ENCODE measurements around the gene TPP1.

TPP1 gene

GRCh38 chr11:6571434-6572008, 47.7 kb downstream of the TPP1 start:
- H3K27ac ChIP-seq (ENCODE audit: low read length) = no peak overlapping the region
- no peak overlapping the region for H3K4me3 ChIP-seq (ENCODE audit: low read length)
- H2AFZ ChIP-seq (ENCODE audit: low read length) = no peak overlapping the region
- no peaks in the 10 kb centered on the region for H3K9me3 ChIP-seq (replicated peaks; ENCODE audit: insufficient read depth, low read length)
- 0 out of 2 replicates have a peak, but pooled peaks cover 9% of the 10 kb centered on the region for H3K4me1 ChIP-seq (ENCODE audit: low read length)
- no peak overlapping the region for H3K9ac ChIP-seq (ENCODE audit: low read length)
- no peaks in the 10 kb centered on the region for H3F3A ChIP-seq (ENCODE audit: insufficient read depth, low read length)
- no peaks in the 10 kb centered on the region for H3K27me3 ChIP-seq (replicated peaks; ENCODE audit: insufficient read depth, low read length)
- no peak for TF ChIP-seq EZH2phosphoT487 (IDR thresholded peaks at IDR 0.05; ENCODE audit: low read length)
- no peak for TF ChIP-seq EZH2 (optimal IDR thresholded peaks at IDR 0.05; ENCODE audit: low read depth, low read length)
- TF ChIP-seq CTCF (IDR thresholded peaks at IDR 0.05; ENCODE audit: low read length) = no peak
- no peak overlapping the region for H3K4me2 ChIP-seq (ENCODE audit: low read depth, low read length)
- H3K79me2 ChIP-seq (ENCODE audit: low read length) = no peaks in the 10 kb centered on the region
- no peaks in the 10 kb centered on the region for H4K20me1 ChIP-seq (ENCODE audit: insufficient read depth, low read length)
- no peaks in the 10 kb centered on the region for H3K36me3 ChIP-seq (replicated peaks; ENCODE audit: insufficient read depth, low read length)
- H3K9me2 ChIP-seq (replicated peaks; ENCODE audit: insufficient read depth, low read length) = no peaks in the 10 kb centered on the region
- no peak for DNase-seq

DNA sequence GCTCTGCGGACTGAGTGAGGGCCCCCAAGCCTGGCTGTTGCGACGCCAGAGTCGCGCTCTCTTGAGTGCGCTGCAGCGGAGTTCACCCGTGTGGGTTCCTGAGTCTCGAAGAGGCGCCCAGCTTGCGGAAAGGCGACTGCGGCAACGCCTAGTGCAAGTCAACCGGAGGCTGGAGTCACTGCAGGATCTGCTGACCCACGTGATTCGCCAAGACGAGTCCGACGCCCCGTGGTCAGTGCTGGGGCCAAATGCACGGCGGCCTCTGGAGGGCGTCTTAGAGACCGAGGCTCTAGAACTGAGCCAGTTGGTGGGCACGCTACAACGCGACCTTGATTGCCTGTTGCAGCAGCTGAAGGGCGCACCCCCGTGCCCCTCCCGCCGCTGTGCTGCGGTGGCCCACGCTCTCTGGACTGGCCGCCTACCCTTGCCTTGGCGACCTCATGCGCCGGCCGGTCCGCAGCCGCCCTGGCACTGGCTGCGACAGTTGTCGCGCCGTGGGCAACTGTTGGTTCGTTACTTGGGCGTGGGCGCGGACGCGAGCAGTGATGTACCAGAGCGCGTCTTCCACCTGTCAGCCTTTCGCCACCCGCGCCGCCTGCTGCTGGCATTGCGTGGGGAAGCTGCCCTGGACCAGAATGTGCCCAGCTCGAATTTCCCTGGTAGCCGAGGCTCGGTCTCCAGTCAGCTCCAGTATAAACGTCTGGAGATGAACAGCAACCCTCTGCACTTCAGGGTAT, 48.4 kb downstream of the TPP1 start:
- H3K4me2 ChIP-seq (ENCODE audit: low read depth, low read length) = no peak overlapping the region
- no peak overlapping the region for H2AFZ ChIP-seq (ENCODE audit: low read length)
- no peaks in the 10 kb centered on the region for H3K9me2 ChIP-seq (replicated peaks; ENCODE audit: insufficient read depth, low read length)
- H3K27me3 ChIP-seq (replicated peaks; ENCODE audit: insufficient read depth, low read length) = no peaks in the 10 kb centered on the region
- DNase-seq = no peak
- 0 out of 2 replicates have a peak, but pooled peaks cover 9% of the 10 kb centered on the region for H3K4me1 ChIP-seq (ENCODE audit: low read length)
- H3K36me3 ChIP-seq (replicated peaks; ENCODE audit: insufficient read depth, low read length) = no peaks in the 10 kb centered on the region
- H3F3A ChIP-seq (ENCODE audit: insufficient read depth, low read length) = no peaks in the 10 kb centered on the region
- no peaks in the 10 kb centered on the region for H3K79me2 ChIP-seq (ENCODE audit: low read length)
- H4K20me1 ChIP-seq (ENCODE audit: insufficient read depth, low read length) = no peaks in the 10 kb centered on the region
- H3K27ac ChIP-seq (ENCODE audit: low read length) = no peak overlapping the region
- H3K9ac ChIP-seq (ENCODE audit: low read length) = no peak overlapping the region
- TF ChIP-seq EZH2phosphoT487 (IDR thresholded peaks at IDR 0.05; ENCODE audit: low read length) (no peak), CTCF (IDR thresholded peaks at IDR 0.05; ENCODE audit: low read length) (no peak), EZH2 (optimal IDR thresholded peaks at IDR 0.05; ENCODE audit: low read depth, low read length) (no peak)
- no peak overlapping the region for H3K4me3 ChIP-seq (ENCODE audit: low read length)
- no peaks in the 10 kb centered on the region for H3K9me3 ChIP-seq (replicated peaks; ENCODE audit: insufficient read depth, low read length)

DNA sequence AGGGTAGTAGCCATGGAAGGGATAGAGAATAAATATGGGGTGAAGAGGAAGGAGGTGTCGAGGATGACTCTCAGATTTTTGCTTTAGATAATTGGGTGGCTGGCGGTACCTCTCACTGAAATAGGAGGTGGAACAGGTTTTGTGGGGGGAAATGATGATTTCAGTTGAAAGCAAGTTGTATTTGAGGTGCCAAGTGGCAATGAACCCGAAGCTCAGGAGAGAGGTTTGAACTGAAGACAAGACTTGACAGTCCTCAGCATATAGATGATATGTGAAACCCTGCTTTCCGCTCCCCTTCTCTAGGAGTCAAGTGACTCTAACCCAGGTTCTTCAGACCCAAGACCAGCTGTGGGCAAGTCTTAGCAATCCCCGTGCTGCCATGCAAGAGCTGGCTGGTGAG, 49.5 kb downstream of the TPP1 start:
- Histone ChIP-seq H3K4me2 (ENCODE audit: low read depth, low read length) (no peak overlapping the region), H3K27me3 (replicated peaks; ENCODE audit: insufficient read depth, low read length) (no peaks in the 10 kb centered on the region), H3F3A (ENCODE audit: insufficient read depth, low read length) (no peaks in the 10 kb centered on the region), H3K9me2 (replicated peaks; ENCODE audit: insufficient read depth, low read length) (no peaks in the 10 kb centered on the region), H2AFZ (ENCODE audit: low read length) (no peak overlapping the region), H4K20me1 (ENCODE audit: insufficient read depth, low read length) (no peaks in the 10 kb centered on the region), H3K4me1 (ENCODE audit: low read length) (0 out of 2 replicates have a peak, but pooled peaks cover 9% of the 10 kb centered on the region), H3K36me3 (replicated peaks; ENCODE audit: insufficient read depth, low read length) (no peaks in the 10 kb centered on the region), H3K27ac (ENCODE audit: low read length) (no peak overlapping the region), H3K4me3 (ENCODE audit: low read length) (no peak overlapping the region), H3K9ac (ENCODE audit: low read length) (no peak overlapping the region), H3K79me2 (ENCODE audit: low read length) (no peaks in the 10 kb centered on the region), H3K9me3 (replicated peaks; ENCODE audit: insufficient read depth, low read length) (no peaks in the 10 kb centered on the region)
- TF ChIP-seq EZH2phosphoT487 (IDR thresholded peaks at IDR 0.05; ENCODE audit: low read length) (no peak), EZH2 (optimal IDR thresholded peaks at IDR 0.05; ENCODE audit: low read depth, low read length) (no peak), CTCF (IDR thresholded peaks at IDR 0.05; ENCODE audit: low read length) (no peak)
- no peak for DNase-seq
